Stimulated activated CD8-positive, alpha-beta memory T cell treated with anti-CD3 and anti-CD28 coated beads, Interleukin-7, amount 100 ng/mL, for 1 hour (primary cell): Measurements from ENCODE around the gene CAPN1.
"Not testable (repeated sequence)": the region's sequence is repeated elsewhere in the genome, so short reads cannot be mapped to it uniquely, and the experiment has no call there.

ENCODE experiments used
- DNase-seq, 2 donors: peaks; one replicate each; pipeline ENCODE4 v3.0.0-alpha.2; 2020; ENCODE audit warnings: low read depth in 2 of 2

The CAPN1 gene

DNA sequence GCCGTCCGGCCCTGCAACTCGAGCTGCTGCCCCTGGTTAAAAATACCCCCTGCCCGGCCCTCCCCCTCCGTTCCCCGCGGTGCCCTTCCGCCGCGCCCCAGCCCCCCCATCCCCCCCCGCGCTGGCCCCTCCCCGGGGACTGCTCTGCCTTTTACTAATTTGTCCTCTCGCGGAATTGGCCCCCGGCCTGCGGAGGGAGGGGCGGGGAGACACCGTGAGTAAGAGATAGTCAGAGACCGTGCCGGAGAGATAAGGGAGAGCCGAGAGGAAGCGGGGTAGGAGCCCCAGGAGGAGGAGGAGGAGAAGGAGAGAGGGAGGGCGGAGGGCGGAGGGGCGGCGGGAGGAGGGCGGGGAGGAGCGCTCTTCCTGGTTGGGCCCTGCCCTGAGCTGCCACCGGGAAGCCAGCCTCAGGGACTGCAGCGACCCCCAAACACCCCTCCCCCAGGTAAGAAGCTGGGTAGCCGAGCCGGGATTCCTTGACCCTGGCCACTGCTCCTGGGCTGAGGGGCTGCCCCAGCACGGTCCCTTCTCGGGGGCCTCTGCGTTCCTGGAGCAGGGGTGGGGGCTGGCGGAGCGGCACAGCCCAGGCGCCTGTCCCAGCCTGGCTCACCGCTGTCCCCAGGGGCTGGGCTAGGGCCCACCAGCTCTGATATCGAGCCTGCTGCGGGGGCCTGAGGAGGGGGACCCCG is at the start of gene CAPN1:
Gene CAPN1 (plus strand): TSS at position 360 of the 689 bp plus-strand sequence. CDS start 774 bp downstream, outside the sequence.
- DNase-seq, result peak; percentile 31 to 36

DNA sequence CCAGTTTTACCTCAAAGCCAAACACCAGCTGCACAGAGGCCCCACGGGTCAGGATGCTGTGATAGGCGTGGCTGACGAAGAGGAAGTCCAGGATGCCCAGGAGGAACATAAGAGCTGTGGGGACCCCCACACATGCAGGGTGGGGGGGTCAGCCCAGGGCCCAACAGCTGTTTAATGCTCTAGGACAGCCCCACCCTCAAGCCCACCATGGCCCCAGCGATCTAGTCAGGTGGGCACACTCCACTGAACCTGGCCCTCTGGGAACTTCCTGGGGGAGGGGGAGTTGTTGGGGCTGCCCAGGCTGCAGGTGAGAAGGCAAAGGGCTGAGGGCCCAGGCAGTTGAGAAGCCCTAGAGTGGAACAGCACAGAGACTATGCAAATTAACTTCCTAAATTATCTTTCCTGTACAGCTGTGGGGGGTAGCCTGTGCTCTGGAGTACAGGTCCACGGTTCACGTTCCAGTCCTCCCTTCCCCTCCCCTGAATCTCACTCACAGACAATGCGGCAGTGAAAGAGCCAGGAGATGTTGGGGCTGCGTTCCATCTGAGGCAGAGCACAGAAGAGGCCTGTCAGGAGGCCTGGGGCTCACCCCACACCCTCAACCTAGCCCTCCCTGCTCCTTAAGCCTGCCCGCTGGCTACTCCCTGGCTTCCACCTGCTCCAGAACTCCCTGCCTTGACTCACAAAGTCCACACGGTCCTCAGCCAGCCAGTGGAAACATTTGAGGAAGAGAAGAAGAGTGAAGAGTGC is 49.3 kb upstream of the CAPN1 start:
- no peak for DNase-seq

DNA sequence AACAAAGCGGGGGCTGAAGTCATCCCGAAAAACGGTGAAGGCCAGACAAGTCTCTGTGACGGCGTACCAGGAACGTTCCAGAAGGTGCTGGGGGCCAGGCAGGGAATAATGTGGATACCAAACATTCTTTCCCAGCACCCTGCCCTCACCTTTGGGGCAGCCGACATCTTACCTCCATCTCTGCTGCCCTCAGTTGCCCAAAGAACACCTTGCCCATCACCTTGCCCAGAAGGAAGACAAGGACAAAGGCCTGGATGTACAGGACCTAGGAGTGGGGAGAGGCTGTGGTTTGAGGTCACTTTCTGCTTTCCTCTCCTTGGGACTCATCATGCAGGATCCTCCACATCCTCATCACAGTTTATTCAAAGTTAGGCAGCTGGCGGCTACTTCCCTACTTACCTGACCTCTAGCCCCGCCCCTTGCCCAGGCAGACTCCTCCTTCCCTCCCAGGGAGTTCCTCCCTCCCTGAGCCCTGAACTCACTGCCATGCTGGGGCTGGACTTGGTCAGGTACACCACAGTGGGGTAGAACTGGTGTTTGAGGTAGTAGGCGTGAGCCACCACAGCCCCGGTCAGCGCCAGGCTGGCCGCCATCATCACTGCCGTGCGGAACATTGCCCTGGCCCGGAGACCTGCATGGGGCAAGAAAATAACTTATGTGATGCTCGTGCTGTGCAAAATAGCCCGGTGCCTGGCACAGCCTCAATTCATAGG is 48.6 kb upstream of the CAPN1 start:
- DNase-seq, result no peak

DNA sequence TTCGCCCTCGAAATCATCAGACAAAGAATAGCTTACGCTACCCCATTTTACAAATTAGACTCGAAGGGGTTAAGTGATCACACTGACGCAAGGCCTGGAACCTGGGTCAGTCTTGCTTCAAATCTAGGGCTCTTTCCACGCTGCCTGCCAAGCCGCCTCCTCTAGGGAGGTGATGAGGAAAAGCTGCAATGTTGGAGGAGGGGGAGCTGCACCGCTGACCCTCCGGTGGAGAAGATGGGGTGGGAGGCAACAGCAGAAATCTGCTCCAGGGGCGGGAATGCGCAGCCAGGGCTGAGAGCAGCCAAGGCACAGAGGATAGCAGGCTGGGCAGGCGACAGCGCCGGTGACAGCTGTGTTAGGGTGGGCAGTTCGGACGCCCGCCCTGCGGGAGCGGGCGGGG is 48.0 kb upstream of the CAPN1 start:
- DNase-seq, result no peak

DNA sequence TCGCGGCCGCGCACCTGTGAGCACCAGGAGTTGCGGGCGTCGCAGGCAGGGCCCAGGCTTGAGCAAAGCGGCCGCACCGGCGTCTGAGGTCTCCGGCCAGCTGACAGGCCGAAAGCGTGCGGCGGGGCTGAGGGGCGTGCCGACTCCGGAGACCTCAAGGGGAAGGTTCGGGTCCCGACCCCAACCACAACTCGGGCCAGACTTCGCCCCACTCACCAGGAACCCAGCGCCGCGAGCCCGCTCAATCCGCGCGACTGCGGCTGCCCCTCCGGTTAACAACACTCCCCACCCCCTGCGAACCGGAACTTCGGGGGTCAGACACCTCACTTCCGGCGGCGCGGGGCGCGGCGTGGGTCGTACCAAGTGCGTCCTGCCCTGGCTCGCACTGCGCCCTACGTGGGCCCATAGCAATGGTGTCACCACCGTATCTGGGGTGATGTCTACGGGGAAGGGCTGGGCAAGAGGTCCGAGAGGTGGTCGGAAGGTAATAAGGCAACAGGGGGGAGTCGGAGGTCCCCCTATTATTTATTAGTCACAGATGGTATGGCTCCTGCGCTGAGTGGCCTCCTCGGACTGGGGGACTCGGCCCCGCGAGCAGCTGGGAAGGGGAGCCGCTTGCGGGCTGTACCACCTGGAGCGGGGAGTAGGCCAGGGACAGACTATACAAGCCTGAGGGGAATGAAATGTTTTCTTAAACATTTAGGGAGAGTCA is 47.3 kb upstream of the CAPN1 start, which contains the start of gene SYVN1:
Gene SYVN1 (minus strand): TSS at position 280 of the 712 bp plus-strand sequence. CDS start 918 bp downstream, outside the sequence.
- DNase-seq, result peak; percentile 80

DNA sequence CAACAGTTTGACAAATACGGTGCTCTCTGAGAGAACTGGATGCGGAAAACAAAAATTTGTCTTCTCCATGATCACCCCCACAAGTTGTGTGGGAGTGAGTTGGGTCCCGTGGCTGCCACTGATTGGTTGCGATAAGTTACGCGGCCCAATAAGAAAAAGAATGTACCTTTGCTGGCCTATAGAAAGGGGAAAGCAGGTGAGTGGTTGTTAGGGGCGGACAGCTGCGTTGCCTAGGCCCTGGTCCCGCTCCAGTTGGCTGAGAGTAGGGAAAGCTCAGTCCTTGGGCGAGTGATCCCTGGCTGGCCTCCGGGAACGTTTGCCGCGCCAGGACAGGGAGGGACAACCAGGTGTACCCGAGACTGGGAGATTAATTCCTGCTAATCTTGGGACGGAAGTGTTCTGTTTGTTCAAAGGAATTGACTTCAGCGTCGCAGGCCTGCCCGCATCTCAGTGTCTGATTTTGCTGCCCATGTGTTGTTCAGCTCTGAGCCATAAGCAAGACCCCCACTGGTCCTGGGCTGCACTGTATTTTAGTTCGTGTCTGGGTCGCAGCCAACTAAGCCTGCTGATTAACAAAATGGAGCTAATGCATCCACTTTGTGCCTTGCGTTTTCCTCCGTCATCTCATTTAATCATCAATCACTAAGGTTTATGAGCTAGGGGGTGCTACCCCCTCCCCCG is 46.6 kb upstream of the CAPN1 start:
- DNase-seq, result peak; percentile 60 to 65

DNA sequence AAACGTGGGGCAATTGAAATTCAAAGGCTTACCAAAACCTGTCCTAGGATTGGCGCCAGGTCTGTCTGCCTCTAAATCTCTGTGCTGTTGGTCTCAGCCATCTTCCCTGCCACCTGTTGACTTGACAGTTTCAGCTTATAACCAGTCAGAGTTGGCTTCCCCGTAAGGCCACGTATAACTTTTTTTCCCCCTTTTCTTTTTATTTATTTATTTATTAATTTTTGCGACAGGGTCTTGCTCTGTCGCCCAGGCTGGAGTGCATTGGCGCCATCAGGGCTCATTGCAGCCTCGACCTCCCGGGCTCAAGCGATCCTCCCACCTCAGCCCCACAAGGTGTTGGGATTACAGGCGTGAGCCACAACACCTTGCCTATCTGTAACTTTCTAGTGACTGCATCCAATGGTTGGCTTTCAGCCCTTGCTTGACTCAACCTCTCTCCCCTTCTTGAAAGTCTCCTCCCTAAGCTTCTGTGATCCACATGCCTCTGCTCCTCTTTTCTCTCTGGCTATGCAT is 46.0 kb upstream of the CAPN1 start:
- DNase-seq, result no peak

DNA sequence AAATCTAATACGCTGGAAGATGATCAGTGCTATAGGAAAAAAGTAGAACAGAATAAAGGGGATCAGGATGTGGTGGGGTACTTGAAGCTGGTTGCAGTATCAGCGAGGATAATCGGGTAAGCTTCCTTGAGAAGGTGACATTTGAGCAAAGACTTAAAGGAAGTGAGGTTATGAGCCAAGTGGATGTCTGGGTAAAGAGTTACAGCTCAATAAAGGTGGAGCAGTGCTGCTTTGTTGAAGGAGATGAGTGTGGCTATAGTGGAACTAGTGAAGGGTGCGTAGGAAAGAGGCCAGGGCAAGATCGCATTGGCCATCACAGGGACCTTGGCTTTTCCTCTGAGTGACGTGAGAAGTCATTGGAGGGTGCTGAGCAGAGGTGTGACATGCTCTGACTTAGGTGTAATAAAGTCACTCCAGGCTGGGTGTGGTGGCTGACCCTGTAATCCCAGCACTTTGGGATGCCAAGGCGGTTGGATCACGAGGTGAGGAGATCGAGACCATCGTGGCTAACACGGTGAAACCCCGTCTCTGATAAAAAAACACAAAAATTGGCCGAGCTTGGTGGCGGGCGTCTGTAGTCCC is 45.1 kb upstream of the CAPN1 start:
- no peak for DNase-seq

DNA sequence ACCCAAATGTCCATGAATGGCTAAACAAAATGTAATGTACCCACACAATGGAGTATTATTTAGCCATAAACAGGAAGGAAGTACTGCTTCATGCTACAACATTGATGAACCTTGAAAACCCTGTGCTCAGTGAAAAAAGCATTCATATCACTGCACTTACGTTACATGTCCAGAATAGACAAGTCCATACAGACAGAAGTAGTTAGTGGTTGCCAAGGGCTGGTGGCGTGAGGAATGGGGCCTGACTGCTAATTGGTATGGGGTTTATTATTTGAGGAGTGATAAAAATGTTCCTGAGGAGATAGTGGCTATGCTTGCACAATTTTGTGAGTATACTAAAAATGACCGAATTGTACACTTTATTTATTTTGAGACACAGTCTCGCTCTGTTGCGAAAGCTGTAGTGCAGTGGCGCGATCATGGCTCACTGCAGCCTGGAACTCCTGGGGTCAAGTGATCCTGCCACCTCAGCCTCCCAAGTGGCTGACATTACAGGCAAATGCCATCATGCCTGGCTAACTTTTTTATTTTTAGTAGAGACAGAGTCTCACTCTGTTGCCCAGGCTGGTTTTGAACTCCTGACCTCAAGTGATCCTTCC is 39.7 kb upstream of the CAPN1 start:
- no peak for DNase-seq

DNA sequence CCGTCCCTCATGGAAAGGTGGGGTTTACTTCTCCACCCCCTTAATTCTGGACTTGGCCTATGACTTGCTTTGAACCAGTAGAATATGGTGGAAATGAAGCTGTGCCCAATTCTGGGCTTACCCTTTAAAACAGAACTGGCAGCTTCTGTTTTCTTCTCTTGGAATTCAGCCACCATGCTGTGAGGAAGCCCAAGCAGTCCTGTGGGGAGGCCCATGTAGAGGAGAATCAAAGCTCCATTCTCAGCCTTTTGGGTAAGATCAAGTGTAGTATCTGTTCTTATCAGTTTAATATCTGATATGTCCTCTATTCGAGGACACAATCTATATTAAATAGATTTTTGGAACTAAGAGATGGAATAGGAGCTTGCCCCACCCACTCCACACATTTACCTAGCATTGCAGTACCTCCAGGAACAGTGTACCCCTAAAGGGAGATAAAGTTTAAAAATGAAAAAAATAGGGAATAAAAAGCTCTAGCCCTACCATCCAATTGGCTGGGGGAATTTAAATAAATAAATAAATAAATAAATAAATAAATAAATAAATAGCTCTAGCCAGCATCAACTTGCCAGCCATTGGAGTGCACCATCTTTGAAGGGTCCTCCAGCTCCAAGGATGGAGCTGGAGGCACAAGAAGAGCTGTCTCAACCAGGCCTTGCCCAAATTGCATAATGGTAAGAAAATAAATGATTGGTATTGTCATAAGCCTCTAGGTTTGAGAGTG is 34.2 kb upstream of the CAPN1 start:
- DNase-seq, result no peak

DNA sequence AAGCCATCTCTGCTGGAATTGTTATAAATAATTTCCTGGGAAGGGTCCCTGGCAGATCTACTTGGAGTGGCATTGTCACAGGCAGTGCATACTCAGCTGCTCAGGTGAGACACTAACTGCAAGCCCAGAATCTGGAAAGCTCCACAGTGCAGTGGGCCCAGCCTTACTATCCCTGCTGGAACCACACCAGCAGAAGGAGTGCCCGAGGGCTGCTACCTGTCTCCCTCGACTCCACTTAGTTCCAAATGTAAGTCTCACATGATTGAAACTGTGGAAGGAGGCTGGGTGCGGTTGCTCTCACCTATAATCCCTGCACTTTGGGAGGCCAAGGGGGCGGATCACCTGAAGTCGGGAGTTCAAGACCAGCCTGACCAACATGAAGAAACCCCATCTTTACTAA is 33.1 kb upstream of the CAPN1 start:
- DNase-seq, result no peak

DNA sequence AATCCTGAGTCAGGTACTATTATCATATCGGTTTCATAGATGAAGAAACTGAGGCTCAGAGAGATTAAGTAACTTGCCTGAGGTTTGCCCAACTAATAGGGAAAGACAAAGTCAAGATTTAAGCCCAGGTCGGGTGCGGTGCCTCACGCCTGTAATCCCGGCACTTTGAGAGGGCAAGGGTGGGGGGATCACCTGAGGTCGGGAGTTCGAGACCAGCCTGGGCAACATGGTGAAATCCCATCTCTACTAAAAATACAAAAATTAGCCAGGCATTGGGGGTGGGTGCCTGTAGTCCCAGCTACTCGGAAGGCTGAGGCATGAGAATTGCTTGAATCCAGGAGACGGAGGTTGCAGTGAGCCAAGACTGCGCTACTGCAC is 31.6 kb upstream of the CAPN1 start:
- DNase-seq, result not testable (repeated sequence)

DNA sequence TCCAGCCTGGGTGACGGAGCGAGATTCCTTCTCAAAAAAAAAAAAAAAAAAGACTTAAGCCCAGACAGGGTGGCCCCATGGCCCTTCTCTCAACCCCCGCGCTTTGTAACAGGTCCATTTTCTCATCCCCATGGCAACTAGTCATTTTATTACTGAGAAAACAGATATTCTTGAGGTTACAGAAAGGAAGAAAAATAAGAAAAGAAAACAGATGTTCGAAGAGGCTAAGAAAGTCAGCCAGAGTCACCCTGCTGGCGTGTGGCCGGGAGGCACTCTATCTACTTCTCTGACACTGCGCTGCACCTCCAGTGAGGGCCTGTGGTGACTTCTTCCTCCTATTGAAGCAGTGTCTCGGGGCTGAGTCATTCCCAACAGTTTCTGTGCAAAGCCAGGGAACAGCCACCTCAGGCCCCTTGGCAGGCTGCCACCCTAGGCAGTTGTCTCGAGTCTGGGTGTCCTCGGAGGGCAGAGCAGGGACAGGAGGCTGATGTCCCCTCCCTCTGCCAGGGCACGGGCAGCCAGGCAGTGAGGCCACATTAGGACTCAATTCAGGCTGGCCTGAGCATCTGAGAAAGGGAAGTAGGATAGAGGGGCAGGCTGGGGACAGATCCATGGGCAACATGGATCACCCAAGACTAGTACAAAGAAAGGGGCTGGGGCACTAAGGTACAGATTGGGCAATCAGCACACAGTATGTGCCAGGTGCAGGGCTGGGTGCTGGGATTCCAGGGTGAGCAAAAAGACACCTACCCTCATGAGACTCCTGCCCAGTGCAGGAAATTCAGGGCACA is 31.0 kb upstream of the CAPN1 start:
- no peak for DNase-seq

DNA sequence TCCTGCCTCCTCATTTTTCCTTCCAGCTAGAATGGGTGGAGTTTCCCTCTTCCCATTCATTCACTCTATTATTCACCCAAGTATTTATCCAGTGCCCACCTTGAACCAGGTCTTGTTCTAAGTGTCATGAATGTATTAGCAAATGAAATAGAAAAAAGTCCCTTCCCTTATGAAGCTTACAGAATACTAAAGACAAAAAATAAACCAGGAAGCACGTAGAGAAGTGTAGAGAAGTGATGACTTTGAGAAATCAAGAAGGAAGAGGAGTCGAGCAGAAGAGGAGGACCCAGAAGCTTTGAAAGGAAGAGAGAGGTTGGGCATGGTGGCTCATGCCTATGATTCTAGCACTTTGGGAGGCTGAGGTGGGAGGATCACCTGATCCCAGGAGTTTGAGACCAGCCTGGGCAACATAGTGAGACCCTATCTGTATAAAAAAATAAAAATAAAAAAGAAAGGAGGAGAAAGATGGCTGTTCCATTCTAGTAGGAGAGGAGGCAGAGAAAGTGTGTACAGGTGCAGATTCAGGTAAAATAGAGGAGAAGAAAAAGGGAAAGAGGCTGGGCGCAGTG is 30.3 kb upstream of the CAPN1 start:
- no peak for DNase-seq

DNA sequence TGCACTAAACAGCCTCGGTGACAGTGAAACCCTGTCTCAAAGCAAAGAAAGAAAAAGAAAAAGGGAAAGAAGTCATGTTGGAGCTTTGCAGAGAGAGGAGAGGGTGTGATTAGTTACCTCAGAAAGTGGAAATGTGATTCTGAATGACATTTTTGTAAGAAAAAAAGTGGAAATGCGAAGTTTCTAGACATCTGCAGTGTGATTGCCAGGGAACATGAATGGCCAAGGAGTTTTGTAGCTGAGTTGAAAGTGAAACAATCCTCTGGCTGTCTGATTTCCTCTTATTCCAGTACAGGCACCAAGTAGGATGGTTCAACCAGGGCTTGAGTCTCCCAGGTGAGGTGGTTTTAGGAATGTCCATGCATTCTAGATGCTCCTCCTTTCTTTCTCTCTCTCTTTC is 29.6 kb upstream of the CAPN1 start:
- no peak for DNase-seq

DNA sequence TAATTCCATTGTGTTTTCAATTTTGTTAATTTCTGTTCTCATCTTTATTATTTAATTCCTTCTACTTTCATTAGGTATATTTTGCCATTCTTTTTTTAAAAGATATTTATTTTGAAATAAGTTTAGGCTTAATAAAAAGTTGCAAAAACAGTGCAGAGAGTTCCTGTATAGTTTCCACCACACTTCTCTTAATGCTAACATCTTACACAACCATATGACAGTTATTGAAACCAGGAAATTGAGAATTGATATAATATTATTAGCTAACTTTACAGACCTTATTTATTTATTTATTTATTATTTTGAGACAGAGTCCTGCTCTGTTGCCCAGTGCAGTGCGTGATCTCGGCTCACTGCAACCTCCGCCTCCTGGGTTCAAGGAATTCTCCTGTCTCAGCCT is 25.5 kb upstream of the CAPN1 start:
- DNase-seq, result no peak

DNA sequence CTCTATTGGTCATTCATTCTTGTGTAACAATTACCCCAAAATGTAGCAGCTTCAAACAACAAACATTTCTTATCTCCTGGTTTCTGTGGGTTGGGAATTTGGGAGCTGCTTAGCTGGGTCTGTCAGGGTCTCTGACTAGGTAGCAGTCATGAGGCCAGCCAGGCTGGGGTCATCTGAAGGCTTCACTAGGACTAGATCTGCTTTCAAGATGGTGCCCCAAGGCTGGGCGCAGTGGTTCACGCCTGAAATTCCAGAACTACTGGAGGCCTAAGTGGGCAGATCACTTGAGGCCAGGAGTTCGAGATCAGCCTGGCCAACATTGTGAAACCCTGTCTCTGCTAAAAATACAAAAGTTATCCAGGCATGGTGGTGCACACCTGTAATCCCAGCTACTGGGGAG is 24.8 kb upstream of the CAPN1 start:
- DNase-seq, result no peak

DNA sequence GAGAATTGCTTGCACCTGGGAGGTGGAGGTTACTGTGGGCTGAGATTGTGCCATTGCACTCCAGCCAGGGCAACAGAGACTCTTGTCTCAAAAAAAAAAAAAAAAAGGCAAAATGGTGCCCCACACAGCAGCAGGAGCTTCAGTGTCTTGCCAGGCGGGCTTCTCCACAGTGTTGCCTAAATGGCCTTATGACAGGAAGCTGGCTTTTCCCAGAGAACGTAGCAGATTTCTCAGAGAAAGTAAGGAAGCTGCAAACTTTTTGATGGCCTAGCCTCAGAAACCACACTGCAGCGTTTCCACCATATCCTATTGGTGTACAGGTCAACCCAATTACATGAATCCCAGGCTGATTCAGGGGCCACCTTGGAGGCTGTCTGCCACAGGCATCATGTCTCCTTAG is 24.4 kb upstream of the CAPN1 start:
- DNase-seq, result no peak

DNA sequence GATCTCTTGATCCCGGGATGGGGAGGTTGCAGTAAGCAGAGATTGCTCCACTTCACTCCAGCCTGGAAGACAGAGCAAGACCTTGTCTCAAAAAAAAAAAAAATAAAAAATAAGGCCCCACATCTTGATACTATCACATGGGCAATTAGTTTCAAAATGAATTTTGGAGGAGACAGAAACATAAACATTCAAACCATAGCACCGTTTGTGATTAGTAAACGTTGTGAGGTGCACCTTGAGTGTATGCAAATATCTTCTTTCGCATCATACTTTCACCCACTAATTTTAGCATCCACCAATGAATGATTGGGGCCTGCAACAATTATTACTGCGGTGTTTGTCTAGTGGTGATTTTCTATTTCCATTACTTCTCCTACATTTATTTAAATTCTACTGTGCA is 22.7 kb upstream of the CAPN1 start:
- DNase-seq, result no peak
